GM19397 (cell line): ENCODE measurements around the gene ANKRD6.
A peak's percentile ranks its signal among the peaks of the same experiment; 100 is the strongest.
"Not testable (repeated sequence)": the region's sequence is repeated elsewhere in the genome, so short reads cannot be mapped to it uniquely, and the experiment has no call there.

ENCODE experiments used
- ATAC-seq: cut with Tn5 transposase; IDR thresholded peaks from one replicate; pipeline ENCODE4 v1.9.1; 2021; ENCODE audit warnings: mild to moderate bottlenecking, moderate library complexity; ENCODE audit not compliant: unreplicated experiment

Gene ANKRD6

GRCh38 chr6:89432875-89433251, at the start of gene ANKRD6:
ANKRD6 (plus strand) TSS chr6:89433152; CDS start chr6:89566977, 133,825 bp downstream.
- peak; percentile 94 for ATAC-seq

- peak; percentile 32 for ATAC-seq
These were observed 47.7 kb upstream of the ANKRD6 start for GRCh38 chr6:89385156-89385667.

GRCh38 chr6:89385846-89386245, 47.1 kb upstream of the ANKRD6 start:
- ATAC-seq = no peak

- ATAC-seq = peak; percentile 18
These were observed 45.9 kb upstream of the ANKRD6 start for GRCh38 chr6:89386917-89387491.

GRCh38 chr6:89387516-89388201, 45.3 kb upstream of the ANKRD6 start:
- ATAC-seq = peak; percentile 91

DNA sequence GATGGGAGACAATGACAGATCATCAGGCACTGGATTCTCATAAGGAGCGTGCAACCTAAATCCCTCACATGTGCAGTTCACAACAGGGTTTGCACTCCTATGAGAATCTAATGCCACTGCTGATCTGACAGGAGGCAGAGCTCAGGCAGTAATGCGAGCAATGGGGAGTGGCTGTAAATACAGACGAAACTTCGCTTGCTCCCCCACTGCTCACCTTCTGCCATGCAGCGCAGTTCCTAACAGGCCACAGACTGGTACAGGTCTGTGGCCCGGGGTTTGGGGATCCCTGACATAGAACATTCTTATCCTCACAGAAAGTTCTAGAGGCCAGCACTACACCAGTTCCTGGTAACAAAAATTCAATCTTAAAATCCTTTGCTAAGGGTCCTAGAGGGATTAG, 44.1 kb upstream of the ANKRD6 start:
- no peak for ATAC-seq

- no peak for ATAC-seq
These were observed 40.1 kb upstream of the ANKRD6 start for GRCh38 chr6:89392823-89393222.

- no peak for ATAC-seq
These were observed 39.3 kb upstream of the ANKRD6 start for GRCh38 chr6:89393659-89394058.

GRCh38 chr6:89397884-89398283, 35.1 kb upstream of the ANKRD6 start:
- not testable (repeated sequence) for ATAC-seq

DNA sequence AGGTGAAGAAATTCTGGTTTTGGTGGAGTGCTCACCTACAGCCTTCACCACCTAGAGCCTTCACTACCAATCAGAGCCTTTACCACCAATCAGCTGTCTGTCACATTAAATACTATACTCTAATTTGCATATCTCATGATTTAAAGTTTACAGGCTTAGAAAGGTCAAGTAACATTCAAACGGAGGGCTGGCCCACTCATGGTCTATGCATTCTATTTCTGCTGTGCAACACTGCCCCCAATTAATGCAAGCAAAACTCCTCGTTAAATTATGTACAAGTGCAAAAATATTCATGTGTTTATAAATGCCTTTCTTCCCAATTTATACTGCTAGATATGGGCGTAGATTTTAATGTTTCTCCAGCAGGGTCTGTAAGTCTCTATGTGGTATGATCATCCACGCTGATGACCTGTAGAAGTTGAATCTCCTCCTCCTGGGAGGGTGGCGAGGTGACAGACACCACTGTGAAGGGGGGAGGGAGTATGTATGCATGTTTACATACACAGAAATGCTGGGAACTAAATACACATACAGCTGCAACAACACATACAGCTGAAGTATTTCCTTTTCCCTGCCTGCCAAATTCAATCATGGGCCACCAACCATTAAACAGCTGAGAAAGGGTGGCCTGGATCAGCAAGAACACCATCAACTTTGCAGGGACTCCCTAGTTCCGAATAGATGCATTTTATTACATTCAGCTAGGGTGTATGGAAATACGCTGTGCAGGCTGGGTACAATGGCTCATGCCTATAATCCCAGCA, 34.0 kb upstream of the ANKRD6 start:
- no peak for ATAC-seq

DNA sequence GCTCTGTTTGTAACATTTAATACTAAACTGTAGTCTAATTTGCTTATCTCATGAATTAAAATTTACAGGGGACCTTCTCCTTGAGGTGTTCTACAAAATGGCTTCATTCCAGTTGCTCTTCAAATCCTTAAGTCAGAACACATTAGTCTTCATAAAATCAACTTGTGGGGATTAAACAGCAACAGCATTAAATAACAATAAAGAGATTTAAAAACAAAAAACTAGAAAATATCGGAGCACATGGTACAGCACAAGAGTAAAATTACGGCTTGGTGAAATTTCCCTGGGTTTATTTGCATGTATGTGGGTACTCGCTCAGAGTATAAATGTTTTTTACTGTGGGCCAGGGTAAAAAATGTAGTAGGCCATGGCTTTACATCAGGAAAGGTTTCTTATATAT, 32.9 kb upstream of the ANKRD6 start:
- no peak for ATAC-seq

DNA sequence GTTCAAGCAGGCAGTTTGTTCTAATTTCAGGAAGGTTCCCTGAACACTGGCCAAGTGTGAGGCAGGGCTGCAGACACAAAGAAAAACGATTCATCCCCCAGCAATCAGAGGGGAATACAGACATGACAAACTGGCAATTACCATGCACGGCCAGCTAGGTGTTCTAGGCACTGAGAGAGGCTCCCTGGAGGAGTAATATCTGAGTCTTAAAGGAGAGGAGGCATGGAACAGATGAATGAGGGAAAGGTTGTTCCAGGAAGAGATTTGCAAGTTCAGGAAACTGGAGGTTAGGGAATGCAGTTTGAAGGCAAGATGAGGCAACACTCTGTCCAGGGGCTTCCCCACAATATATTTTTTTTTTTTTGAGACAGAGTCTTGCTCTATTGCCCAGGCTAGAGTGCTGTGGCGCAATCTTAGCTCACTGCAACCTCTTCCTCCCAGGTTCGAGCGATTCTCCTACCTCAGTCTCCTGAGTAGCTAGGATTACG, 32.0 kb upstream of the ANKRD6 start:
- no peak for ATAC-seq

DNA sequence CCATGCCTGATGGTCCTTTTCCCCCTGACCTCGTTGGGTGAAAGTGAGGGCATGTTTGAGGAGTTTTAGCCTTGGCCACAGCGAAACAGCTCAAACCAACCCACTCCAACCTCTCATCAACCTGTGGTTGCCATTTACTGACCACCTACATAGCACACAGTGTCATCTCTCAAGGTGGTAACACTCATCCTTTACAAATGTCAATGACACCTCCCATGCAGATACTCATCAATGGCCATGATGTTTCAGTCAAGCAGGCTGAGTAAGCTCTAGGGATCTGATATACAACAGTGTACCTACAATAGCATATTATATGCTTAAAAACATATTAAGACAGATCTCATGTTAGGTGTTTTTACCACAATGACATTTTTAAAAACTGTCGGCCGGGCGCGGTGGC, 30.2 kb upstream of the ANKRD6 start:
- ATAC-seq = no peak

- ATAC-seq = no peak
These were observed 28.4 kb upstream of the ANKRD6 start for GRCh38 chr6:89404512-89404911.

DNA sequence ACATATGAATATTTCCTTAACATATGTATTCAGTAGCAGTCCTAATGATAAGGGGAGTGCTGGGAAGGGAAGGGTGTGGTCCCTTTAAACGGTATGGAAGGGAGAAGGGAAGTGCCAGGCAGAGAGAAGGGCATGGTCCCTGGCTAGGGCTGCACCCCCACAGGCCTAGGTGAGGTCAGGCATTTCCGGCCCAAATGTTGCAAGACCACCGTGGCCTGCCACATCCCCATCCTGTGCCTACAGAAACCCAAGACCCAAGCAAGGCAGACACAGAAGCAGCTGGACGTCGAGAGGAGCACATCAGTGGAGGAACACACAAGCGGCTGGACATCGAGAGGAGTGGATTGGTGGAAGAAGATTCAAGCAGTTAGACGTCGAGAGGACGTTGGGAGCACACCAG, 26.8 kb upstream of the ANKRD6 start:
- ATAC-seq = no peak

GRCh38 chr6:89409461-89410035, 23.4 kb upstream of the ANKRD6 start:
- no peak for ATAC-seq

DNA sequence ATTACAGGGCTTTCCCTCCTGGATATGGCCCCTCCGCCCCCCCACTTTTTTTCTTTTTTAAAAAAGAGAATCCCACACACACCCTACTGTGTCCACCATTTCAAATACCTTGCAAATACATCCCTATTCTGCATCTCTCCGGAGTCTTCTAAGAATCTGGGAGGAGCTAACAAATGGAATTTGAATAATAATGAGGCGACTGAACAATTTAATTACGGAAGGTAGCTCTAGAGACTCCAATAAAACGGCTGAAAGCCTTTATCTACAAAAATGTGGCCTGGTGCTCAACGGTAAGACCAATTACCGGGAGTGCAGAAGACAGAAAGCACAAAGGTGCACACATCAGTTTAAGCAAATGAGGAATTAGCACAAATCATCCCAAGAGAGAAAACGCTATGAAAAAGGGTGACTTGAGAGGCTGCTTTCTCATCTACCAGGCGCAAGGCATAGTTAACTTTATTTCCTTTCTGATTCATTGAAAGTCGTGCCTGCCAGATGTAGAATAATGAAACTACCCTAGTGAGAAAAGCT, 22.7 kb upstream of the ANKRD6 start:
- no peak for ATAC-seq

GRCh38 chr6:89410788-89411144, 22.2 kb upstream of the ANKRD6 start:
- no peak for ATAC-seq

DNA sequence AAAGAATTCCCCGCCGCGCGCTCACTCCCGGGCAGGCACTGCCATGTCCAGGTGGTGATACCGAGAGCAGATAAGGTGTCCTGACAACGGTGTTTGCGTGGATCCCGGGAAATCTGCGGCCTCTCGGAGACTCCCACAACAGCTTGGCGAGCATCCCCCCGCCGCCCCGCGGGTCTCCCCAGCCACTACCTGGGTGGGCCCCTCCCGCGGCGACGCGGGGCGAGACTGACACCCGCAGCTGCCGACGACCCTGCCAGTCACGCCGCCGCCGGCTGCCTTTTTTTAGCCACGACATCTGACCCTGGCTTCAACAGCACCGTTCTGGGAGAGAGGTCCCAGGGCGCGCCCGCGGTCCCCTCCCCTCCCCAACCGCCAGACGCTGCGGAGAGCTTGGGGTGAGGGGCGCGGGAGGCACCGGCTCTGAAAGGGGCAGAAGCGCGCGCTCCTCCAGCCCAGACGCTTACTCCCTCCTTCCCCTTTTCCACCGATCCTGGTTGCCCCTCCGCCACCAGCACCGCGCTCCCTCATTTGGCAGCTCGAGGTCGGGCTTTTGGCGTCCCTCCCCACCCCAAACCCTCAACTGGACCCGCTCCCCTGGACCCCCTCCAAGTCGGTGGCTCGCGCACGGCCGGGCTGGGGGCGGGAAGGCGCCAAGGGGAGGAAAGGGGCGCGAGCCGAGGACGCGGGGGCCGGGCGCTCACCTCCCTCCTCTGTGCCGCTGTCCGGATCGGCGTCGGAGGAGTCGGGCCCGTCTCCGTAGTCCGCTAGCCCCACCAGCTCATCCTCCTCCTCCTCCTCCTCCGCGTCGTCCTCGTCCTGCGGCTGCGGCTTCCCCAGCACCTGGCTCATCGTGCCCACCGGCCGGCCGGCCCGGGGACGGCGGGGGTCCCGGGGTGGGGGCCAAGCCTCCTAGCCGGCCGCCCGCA, 21.5 kb upstream of the ANKRD6 start:
- ATAC-seq = peak; percentile 49
